Measurements from ENCODE around the gene MTX2.

DNA sequence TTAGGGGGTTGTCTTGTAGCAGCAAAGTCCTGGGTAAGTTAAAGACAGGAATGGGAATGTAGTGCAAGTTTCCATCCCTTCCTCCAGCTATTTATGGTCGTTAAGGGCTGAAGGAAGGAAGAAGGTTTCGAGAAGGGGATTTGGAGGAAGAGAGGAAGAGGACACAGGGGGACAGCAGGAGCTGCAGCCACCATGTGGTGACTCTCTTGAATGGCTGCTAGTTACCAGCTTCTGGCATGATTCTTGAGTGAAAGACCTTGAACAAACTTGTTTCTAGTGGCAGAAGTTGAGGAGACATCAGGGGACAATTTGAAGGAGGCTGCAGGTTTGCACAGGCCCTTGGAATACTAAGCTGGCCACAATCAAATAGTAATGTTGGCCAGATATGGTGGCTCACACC, 116.6 kb downstream of the MTX2 start:
- TF ChIP-seq GATA3 (IDR thresholded peaks at IDR 0.05; ENCODE audit: low read depth, low read length): no peak
- TF ChIP-seq GATA2 (IDR thresholded peaks at IDR 0.05; ENCODE audit: low read depth, low read length): no peak
